ENCODE data around the gene KIF26B.
A peak's percentile ranks its signal among the peaks of the same experiment; 100 is the strongest.

KIF26B gene

GRCh38 chr1:245155272-245156040, 671 bp downstream of the KIF26B start:
- no peak for TF ChIP-seq CTCF (IDR thresholded peaks at IDR 0.05)

GRCh38 chr1:245156041-245156735, 1.4 kb downstream of the KIF26B start:
- peak; percentile 85 for TF ChIP-seq CTCF (IDR thresholded peaks at IDR 0.05)

- no peak for TF ChIP-seq CTCF (IDR thresholded peaks at IDR 0.05)
Observed at GRCh38 chr1:245156736-245157505, 2.1 kb downstream of the KIF26B start.

GRCh38 chr1:245158913-245159312, 4.1 kb downstream of the KIF26B start:
- TF ChIP-seq CTCF (IDR thresholded peaks at IDR 0.05), result no peak

GRCh38 chr1:245160288-245160687, 5.5 kb downstream of the KIF26B start:
- TF ChIP-seq CTCF (IDR thresholded peaks at IDR 0.05), result no peak

GRCh38 chr1:245160741-245161400, 6.1 kb downstream of the KIF26B start:
- TF ChIP-seq CTCF (IDR thresholded peaks at IDR 0.05), result no peak

- TF ChIP-seq CTCF (IDR thresholded peaks at IDR 0.05), result no peak
Observed at GRCh38 chr1:245161866-245162265, 7.1 kb downstream of the KIF26B start.
